ENCODE measurements around the gene ZNF844.
"Not testable (repeated sequence)": the region's sequence is repeated elsewhere in the genome, so short reads cannot be mapped to it uniquely, and the experiment has no call there.

The ZNF844 gene

GRCh38 chr19:12064590-12065538, at the start of gene ZNF844:
TSS of gene ZNF844 (plus strand) at chr19:12064731. CDS start at chr19:12064874, 143 bp downstream.
- peak; percentile 76 for DNase-seq

GRCh38 chr19:12015015-12015752, 49.3 kb upstream of the ZNF844 start:
- DNase-seq, result no peak

GRCh38 chr19:12015753-12016116, 48.8 kb upstream of the ZNF844 start:
- no peak for DNase-seq

- no peak for DNase-seq
Observed at GRCh38 chr19:12034198-12034597, 30.3 kb upstream of the ZNF844 start.

GRCh38 chr19:12034620-12035019, 29.9 kb upstream of the ZNF844 start:
- DNase-seq, result no peak

GRCh38 chr19:12035220-12036172, 29.0 kb upstream of the ZNF844 start, which contains the start of gene ZNF433:
TSS of gene ZNF433 (minus strand) at chr19:12035679. CDS start at chr19:12035539, 140 bp downstream.
- peak; percentile 96 for DNase-seq

GRCh38 chr19:12042893-12043292, 21.6 kb upstream of the ZNF844 start:
- no peak for DNase-seq

GRCh38 chr19:12043752-12044422, 20.6 kb upstream of the ZNF844 start:
- no peak for DNase-seq

GRCh38 chr19:12047868-12048267, 16.7 kb upstream of the ZNF844 start:
- no peak for DNase-seq

- DNase-seq, result no peak
Observed at GRCh38 chr19:12052091-12052496, 12.4 kb upstream of the ZNF844 start.

- DNase-seq, result peak; percentile 89
Observed at GRCh38 chr19:12052497-12053169, 11.9 kb upstream of the ZNF844 start, which contains the start of gene ZNF878. TSS of gene ZNF878 (minus strand) at chr19:12052961. CDS start at chr19:12052801, 160 bp downstream.

- no peak for DNase-seq
Observed at GRCh38 chr19:12055784-12056183, 8.7 kb upstream of the ZNF844 start.

GRCh38 chr19:12075538-12076139, 11.1 kb downstream of the ZNF844 start:
- no peak for DNase-seq

- DNase-seq, result not testable (repeated sequence)
Observed at GRCh38 chr19:12076331-12076730, 11.8 kb downstream of the ZNF844 start.

GRCh38 chr19:12077375-12077774, 12.8 kb downstream of the ZNF844 start:
- DNase-seq, result no peak

GRCh38 chr19:12083336-12083735, 18.8 kb downstream of the ZNF844 start:
- not testable (repeated sequence) for DNase-seq

- DNase-seq, result no peak
Observed at GRCh38 chr19:12085074-12085818, 20.7 kb downstream of the ZNF844 start.

- no peak for DNase-seq
Observed at GRCh38 chr19:12090807-12091206, 26.3 kb downstream of the ZNF844 start.

- DNase-seq, result peak; percentile 17
Observed at GRCh38 chr19:12092065-12092867, 27.7 kb downstream of the ZNF844 start.
